Stimulated activated CD8-positive, alpha-beta memory T cell treated with anti-CD3 and anti-CD28 coated beads, Interleukin-7, amount 100 ng/mL, for 1 hour (primary cell): ENCODE data around the gene ACKR4.

Source experiments
- DNase-seq, 2 donors: peaks; one replicate each; pipeline ENCODE4 v3.0.0-alpha.2; 2020; ENCODE audit warnings: low read depth in 2 of 2

ACKR4 gene

DNA sequence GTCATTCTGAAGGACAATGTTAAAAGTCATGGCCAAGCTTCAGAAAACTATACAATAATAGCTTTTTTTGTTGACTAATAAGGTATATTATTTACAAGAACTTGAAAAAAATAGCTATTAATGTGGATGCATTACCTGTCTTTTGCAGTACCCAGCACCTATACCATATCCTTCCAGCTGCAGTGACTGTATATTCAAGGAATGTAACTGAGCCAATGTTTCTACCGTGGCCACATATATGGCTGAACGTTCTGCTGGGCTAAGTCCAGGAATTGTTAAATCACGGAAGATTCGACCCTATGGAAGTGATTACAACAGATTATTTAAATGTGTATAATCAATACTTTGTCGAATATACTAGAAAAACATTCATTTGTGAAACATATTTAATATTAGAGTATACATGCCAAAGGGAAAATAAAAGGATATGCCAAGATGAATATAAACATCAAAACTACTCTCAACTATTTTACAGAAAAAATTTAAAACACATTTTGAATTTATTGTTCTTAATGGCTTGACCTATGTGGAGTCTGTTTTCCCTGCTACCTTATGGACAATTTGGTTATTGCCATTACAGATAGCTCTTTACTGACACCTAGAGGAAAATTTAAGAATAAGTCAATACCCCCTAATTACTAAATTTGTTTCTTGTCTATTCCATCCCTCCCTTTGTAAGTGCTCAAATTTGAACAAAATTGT is 44.9 kb downstream of the ACKR4 start:
- no peak for DNase-seq

DNA sequence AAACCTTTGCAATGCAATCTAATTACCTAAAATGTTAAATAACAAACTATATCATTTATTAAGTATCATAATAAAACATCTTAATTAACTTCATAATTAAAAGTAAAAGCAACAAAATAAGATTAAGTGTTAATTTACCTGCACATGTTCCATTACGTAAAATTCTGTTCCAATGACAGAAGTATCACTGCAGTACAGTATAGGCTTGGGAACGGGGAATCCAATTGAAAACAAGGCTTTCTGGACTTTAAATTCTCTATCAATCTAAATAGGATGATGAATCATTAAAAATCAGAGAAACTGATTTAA is 45.4 kb downstream of the ACKR4 start:
- DNase-seq, result no peak

DNA sequence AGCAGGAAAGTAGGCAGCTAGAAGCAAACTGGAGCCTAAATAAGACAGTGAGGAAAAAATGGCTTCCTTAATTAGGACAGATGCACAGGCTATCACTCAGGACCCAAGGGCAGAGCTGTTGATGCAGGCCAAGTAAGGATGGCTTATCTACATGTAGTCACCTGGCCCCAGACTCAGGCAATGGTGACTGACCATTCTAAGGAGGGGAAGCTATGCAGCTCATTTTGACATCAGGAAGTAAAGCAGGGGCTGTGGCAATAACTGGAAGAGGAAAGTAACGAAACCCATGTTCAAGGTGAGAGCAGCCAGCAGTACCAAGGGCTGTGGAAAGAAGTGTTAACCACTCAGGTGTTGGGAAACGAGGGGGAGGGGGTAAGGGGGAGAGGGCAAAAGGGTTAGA is 46.3 kb downstream of the ACKR4 start:
- DNase-seq, result no peak

DNA sequence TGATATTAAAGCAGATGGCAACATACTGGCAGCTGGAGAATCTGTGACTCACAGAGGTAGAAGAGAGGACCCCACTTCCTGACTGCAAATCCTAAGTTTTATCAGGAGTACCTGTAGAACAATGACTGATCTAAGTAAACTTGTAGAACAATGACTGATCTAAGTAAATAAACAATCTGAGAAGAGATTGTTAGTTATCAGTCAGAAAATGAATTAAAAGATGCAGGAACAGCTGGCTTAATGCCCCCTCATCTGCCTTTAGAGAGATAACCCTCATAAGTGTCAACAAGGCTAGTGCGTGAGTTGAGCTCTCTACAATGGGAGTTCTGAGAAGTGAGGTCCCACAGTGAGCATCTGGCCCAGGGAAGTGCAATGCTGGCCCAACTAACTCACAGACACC is 48.0 kb downstream of the ACKR4 start:
- DNase-seq, result no peak

DNA sequence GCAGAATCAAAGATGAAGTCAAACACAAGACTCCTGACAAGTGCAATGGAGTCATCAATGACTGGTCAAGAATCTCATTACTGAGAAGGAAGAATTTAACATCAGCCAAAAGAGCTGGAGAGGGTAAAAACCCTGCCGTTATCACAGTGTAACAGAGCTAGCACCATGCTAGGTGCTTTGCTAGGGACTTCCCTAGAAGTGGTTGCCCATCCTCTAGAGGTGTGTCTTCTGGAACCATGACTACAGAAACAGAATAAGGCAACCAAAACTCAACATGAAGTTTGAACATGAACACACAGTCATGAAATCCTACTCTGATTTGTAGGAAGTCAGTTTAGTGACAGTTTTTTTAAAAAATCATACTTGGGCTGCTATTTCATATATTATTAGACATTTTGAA is 53.1 kb downstream of the ACKR4 start:
- no peak for DNase-seq
